ENCODE measurements around the gene GSX2.

- TF ChIP-seq CTCF (IDR thresholded peaks at IDR 0.05 in 8 of 11, conservative IDR thresholded peaks at IDR 0.05 in 3 of 11) (no peak), POLR2AphosphoS5 (IDR thresholded peaks at IDR 0.05) (no peak), POLR2A (IDR thresholded peaks at IDR 0.05) (no peak)
Observed at GRCh38 chr4:54067166-54067565, 32.8 kb upstream of the GSX2 start.
